ENCODE data around the gene HSPA12B.

The HSPA12B gene

DNA sequence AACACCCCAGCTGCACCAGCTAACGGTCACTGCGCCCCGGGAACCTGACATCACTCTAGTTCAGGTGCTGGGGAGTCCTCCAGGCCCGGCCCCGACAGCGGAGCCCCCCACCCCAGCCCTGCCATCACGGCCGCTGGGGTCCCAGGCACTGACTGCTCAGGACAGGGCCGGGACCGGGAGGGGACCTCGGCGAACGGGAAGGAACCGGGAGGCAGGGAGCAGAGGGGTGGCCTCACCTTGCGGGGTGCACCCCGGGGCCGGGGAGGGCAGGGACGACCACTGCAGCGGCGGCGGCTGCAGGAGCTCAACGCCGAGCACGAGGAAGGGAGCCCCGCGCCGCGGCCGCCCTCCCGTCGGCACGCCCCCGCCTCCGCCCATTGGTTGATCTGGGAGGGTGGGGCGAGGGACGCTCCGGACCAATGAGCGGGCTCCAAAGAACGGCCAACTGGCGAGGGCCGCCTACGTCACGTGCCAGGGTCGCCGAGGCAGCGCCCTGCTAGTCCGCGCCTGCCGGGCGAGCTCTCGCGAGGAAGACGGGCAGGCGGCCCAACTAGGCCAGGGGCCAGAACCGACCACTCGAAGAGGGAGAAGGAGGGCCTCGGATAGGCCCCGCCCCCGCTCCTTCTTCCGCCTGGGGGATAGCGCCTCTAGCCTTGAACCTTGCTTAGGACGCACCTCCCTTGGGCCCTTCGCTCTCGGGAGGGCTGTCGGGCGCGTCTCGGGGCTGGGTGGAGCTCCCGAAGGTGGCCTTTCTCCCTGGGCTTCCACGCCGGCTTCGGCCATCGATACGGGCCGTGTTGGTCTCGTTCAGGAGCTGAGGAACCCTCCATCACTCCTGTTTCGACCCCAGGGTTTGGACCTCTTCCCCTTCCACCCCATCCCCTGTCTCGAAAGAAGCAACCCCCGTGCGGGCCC is 35.2 kb downstream of the HSPA12B start, which contains the start of gene ADISSP:
ADISSP (minus strand) TSS at position 327 of the 915 bp plus-strand sequence. CDS start 7,653 bp downstream, outside the sequence.
- DNase-seq: peak; percentile 98

DNA sequence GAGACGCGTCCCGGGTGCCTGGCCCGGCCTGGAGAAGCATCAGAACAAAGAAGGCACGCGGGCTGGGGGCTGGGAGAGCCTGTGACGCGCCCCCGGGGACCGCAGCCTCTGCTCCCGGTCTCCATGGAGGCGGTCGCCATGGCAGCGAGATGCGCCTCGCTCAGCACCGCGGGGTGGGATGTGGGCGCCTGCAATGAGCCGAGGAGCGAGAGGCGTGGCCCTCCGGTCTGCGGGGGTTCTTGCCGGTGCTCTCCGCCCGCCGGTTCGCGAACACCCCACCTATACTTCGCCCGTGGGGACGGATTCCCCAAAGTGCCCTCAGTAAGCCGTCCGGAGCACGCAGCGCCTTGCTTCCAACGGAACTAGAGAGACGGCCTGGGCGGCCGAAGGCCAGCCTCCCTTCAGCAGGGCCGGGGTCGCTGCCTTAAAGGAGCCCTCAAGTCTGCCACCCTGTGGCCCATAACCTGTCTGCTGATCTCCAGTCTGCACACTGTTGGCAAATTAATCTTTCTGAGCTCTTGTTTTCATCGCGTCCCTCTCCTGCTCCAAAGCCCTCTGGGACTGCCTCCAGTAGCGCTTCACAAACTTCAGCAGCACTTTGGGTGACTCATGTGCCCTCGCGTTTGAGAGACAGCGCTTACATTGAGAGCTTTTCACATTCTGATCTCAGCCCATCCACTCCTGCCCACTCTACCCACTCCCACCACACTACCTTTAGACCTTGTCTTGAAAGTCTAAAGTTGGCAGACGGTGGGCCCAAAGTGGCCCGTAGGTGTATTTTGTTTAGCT is 36.1 kb downstream of the HSPA12B start:
- peak; percentile 46 for DNase-seq

DNA sequence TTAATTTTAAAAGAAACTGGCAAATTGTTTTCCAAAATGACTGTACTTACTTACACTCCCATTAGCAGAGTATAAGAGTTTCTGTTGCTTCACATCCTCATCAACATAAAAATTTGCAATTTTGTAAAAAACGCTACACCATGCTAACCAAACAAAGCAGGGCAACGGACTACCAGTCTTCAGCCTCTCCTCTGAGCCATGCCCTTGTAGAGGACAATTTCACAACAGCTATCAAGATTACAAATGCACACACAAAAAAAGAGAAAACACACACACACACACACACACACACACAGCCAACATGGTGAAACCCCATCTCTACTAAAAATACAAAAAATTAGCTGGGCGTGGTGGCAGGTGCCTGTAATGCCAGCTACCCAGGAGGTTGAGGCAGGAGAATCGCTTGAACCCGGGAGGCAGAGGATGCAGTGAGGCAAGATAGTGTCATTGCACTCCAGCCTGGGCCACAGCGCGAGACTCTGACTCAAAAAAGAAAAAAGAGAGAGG is 39.1 kb downstream of the HSPA12B start:
- no peak for DNase-seq

DNA sequence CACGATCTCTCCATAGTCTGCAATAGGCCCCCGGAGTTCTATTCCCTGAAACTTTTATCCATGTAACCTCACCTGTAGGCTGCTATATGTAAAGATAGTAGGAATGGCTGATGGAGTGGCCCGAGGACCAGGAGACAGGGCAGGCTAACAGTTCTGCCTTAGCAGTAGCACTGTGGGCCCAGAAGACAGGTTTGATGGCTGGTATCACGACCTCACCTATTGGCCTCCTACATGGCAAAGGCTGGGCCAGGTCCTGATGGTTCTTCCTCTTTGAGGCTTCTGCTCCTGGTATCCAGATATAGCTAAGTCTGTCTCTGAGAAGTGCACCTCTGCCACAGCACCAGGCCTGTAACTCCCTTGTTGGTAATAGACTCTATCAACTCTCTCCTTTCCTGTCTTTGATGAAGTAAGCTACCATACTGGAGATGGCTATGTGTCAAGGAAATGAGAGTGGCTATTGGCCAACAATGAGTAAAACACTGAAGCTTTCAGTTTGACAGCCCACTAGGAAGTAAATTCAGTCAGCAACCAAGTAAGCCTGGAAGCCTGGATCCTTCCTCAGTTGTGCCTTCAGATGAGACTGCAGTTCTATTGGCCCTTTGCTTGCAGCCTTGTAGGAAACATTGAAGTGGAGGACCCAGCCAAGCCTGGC is 43.1 kb downstream of the HSPA12B start:
- DNase-seq: no peak

DNA sequence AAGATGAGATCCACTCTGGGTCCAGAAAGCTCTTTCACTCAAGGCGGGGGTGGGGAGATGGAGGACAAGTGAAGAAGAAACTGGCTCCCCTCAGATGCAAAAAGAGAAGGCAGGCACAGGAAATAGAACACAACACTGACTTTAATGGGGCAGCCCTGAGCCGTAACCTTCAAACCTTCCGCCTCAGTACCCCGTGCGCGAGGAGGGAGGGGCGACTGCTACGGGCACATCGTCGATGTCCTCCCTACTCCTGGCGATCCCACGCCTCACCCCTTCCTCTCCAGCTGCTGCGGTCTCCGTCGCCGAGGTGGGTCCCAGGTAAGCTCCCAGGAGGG is 44.9 kb downstream of the HSPA12B start:
- no peak for DNase-seq

GRCh38 chr20:3777716-3778629 is 45.5 kb downstream of the HSPA12B start:
- DNase-seq: no peak

GRCh38 chr20:3778976-3779375 is 46.5 kb downstream of the HSPA12B start:
- DNase-seq: no peak

GRCh38 chr20:3781153-3781910 is 48.8 kb downstream of the HSPA12B start, which contains the start of gene SPEF1:
TSS of gene SPEF1 (minus strand) at chr20:3781448. CDS start at chr20:3781287, 161 bp downstream.
- peak; percentile 89 for DNase-seq

- DNase-seq: no peak
Observed at GRCh38 chr20:3782597-3782996, 50.1 kb downstream of the HSPA12B start.

- DNase-seq: no peak
Observed at GRCh38 chr20:3783068-3783489, 50.6 kb downstream of the HSPA12B start.

- no peak for DNase-seq
Observed at GRCh38 chr20:3783511-3784195, 51.2 kb downstream of the HSPA12B start.

DNA sequence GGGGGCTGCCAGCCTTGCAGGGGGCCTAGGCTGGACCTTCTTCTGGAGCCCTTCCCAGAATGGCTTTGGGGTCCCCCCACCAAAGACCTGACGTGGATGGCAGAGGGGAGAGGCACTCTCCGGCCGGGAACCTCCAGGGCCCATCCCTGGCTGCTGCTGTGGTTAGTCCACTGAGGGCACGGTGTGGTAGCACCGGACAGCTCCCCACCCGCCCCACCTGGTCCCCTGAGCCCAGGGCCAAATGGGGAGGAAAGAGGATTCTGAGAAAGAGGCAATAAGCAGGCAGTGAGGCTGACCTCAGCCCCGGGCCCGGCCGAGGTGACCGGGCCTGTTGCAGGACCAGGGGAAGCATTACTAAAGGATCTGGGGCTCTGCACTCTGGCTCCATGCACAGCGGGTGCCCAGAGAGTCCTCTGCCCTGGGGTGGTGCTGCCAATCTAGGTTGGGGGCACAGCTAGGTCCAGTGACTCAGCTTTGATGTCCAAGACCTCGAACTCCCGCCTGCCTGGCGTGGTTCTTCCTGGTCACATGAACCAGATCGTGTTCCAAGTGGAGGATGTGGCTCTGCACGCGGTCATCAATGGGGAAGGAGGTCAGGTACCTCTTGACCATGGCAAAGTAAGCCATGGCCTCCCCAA is 51.9 kb downstream of the HSPA12B start:
- DNase-seq: no peak

- DNase-seq: no peak
Observed at GRCh38 chr20:3784863-3785239, 52.4 kb downstream of the HSPA12B start.

DNA sequence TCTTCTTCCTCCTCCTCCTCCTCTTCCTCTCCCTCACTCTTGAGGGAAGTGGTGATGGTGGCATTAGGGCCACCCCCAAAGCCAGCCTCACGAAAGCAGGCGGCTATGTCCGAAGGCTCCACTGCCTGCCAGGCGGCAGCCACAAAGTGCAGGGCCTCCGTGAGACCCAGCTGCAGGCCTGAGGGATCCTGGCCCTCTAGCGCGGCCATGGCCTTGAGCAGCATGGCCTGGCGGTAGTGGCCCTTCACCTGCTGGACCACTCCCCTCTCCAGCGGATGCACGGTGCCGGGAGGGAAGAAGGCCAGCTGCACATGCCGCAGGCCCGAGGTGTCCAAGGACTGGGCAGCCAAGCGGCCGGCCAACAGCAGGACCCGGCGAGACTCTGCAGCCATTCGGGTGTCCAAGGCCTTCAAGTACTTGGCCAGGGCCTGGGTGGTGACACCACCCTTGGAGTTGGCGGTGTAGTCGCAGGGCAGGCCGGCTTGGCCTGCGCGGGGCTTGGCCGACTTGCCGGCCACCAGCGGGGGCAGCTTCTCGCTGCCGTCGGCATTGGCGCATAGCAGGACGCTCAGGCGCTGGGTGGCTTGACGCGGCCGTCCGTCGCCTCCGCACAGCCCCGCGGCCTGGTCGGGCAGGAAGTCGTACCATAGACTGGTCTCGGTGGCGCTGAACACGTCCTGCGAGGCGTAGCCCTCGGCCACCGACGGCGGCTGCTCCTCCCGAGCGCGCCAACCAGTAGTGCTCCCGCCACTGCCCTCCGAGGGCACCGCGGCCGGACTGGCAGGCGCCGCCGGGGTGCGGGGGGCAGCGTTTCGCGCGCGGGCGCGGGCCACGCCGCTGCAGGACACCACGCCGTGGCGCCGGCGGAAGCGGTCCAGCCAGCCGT is 53.0 kb downstream of the HSPA12B start:
- no peak for DNase-seq

- DNase-seq: peak; percentile 34
Observed at GRCh38 chr20:3786126-3786484, 53.6 kb downstream of the HSPA12B start.

DNA sequence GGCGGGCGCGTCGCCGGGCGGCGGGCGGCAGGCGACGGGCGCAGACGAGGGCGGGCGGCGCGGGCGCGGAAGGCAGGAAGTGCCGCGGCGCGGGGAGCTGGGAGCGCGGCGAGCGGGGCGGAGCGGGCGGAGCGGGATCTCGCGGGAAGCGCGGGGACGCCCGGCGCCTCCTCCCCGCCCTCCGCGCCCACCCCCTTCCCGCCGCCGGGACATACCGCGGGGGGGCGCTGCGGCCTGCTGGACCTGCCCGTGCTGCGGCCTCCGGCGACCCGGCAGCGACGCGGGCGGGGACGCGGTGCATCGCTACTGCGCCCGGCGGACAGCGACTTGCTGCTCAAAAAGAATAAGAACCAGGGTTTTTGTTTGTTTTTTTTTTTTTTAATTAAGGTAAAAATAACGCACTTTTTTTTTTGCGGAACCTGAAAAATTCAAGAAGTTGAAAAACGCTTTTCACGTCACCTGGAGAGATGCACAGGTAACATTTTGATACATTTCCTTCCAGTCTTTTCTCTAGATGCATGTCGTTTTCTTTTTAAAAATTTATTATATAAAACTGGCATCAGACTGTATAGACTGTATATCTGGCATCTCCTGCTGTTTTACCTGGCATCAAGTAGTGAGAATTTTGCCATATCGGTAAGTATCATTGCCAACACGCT is 54.3 kb downstream of the HSPA12B start, which contains the start of gene CENPB:
CENPB (minus strand) TSS at position 76 of the 659 bp plus-strand sequence. CDS start 257 bp downstream, outside the sequence.
- peak; percentile 81 for DNase-seq

DNA sequence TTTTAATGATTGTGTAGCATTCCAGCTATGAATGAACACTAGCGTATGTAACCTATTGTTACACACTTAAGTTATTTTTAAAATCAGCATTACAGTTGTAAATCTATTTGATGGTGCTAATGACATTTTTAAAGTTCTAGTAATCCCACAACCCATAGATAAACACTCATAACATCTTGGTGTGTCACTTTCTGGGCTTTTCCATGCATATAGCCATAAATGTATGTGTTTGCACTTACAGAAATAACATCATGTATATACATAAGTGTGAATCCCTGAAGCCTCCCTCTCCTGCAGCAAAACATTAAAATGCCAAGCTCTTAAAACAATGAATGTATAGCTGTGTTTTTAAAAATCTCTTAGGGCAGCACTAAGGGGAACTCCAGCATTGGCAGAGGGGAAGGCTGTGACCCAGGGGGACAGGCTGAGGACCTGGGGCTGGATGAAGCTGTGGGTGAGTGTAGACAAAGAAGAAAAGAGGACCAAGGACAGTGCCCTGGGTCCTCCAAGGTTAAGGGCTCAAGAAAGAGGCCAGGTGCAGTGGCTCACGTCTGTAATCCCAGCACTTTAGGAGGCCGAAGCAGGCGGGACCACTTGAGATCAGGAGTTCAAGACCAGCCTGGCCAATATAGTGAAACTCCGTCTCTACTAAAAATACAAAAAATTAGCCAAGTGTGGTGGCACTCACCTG is 55.0 kb downstream of the HSPA12B start:
- DNase-seq: no peak
